ENCODE measurements around the gene EEF2K. TPM values are rescaled to one million over a fixed set of nuclear protein-coding genes. Genes with fewer than 3 reads are reported as not detected.
A peak's percentile ranks its signal among the peaks of the same experiment; 100 is the strongest.

Gene EEF2K
- total RNA-seq (2022) (17.5 and 20.1 TPM in 2 replicates), Bru-seq, nascent RNA (percentile 58 among the genes with signal in this experiment), BruChase-seq, experiment 1, labeled RNA remaining after a 2-hour chase (percentile 63 among the genes with signal in this experiment), BruChase-seq, experiment 2, labeled RNA remaining after a 6-hour chase (percentile 66 among the genes with signal in this experiment)
- long read RNA-seq, full-length matches to known transcripts: 3 of 8 reads
- long read RNA-seq, partial matches to known transcripts: 0 of 8 reads
- long read RNA-seq, other reads (novel, unspliced or antisense): 5 of 8 reads

DNA sequence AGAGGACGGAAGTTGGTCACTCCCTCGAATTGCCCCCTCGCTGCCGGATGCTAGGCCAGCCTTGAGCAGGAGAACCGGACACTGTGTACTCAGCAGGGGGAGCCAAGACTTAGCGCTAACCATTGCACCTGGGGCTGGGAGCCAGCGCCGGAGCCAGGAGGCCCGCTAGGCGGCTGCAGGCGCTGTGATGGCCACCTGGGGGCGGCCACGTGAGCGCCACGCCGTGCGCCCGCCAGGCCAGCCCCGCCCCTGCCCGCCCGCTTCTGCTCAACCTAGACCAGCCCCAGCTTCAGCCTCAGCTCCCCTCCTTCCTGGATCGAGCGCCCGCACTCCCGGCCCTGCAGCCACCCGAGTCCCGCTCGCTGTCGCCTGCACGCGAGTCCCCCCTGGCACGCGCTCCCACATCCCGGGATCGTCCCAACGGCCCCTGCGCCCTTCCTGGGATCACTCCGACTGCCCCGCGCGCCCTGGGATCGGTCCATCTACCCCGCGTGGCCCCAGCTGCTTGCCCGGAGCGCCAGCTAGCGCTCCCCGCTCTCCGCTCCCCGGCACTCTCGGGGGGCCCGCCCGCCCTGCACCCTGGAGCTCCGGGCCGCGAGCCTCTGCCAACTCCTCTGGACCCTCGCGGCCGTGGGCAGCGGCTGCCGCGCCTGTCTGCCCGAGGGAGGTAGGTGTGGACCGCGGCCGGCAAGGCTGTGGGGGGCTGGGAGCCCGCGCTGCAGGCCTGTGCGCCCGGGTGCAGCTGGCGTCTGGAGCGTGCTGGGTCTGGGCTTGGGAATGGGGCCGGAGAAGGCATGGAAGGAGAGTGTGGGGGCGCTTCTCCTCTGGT lies at the start of gene EEF2K:
TSS of gene EEF2K (plus strand) at position 266 of the 829 bp plus-strand sequence. CDS start 19,452 bp downstream, outside the sequence.
- Mint-ChIP-seq H3K27ac (ENCODE audit: unreplicated experiment) (peak within 1 kb of the TSS; percentile 54), H3K4me3 (ENCODE audit: unreplicated experiment) (peak within 1 kb of the TSS; percentile 99), H3K36me3 (ENCODE audit: insufficient read depth, unreplicated experiment) (peaks cover 20% of the 10 kb centered on the region), H3K9me3 (ENCODE audit: unreplicated experiment) (no peaks in the 10 kb centered on the region), H3K27me3 (ENCODE audit: insufficient read depth, unreplicated experiment) (no peaks in the 10 kb centered on the region), H3K4me1 (ENCODE audit: low read depth, unreplicated experiment) (peaks cover 7% of the 10 kb centered on the region)
- TF ChIP-seq CTCF (IDR thresholded peaks at IDR 0.05; ENCODE audit: insufficient read depth in 1 of 2, low read depth in 1 of 2, low read length in 1 of 2, severe bottlenecking in 1 of 2, unreplicated experiment in 1 of 2): peak; percentile 71 to 74
- intact Hi-C loops (cut with micrococcal nuclease; ENCODE audit: unreplicated experiment): loop anchor here (1.0 to 2.0 kb wide), 3 partner anchors 15 to 91 kb away; partner anchors contain the start of gene POLR3E
- BruUV-seq (replicated peaks): no TSS peak
- Histone ChIP-seq H3K4me3 (ENCODE audit: low read depth, low read length) (peak within 1 kb of the TSS; percentile 91), H3K4me1 (0 out of 2 replicates have a peak, but pooled peaks cover 7% of the 10 kb centered on the region), H3K9me3 (no peaks in the 10 kb centered on the region), H3K36me3 (ENCODE audit: control insufficient read depth, insufficient read depth, low read length) (peaks cover 2% of the 10 kb centered on the region; the same call in 1 of the 2 replicates), H3K27me3 (replicated peaks; ENCODE audit: control insufficient read depth, insufficient read depth, low read length) (no peaks in the 10 kb centered on the region)
- POLR2A ChIA-PET: interaction anchor here (0.8 to 1.3 kb wide), 3 partner anchors 15 to 254 kb away, joined by 4 to 5 read pairs (median 4); no protein-coding TSS in a partner anchor
- DNase-seq: peak; percentile 94 to 95
- CTCF ChIA-PET: interaction anchor here (0.6 to 1.6 kb wide), 10 partner anchors 9 to 1152 kb away, joined by 3 to 9 read pairs (median 4); no protein-coding TSS in a partner anchor

DNA sequence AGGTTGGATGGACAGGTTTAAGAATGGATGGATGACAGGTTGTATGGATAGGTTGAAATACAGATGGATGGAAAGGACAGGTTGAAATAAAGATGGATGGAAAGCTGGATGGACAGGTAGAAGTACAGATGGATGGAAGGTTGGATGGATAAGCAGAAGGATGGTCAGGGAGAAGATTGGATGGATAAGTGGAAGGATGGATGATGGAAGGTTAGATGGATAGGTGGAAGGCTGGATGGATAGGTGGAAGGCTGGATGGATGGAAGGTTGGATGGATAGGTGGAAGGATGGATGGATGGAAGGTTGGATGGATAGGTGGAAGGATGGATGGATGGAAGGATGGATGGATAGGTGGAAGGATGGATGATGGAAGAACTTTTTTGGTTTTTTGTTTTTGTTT lies 44.7 kb upstream of the EEF2K start:
- DNase-seq: no peak
- Histone ChIP-seq H3K9me3 (no peaks in the 10 kb centered on the region), H3K27me3 (replicated peaks; ENCODE audit: control insufficient read depth, insufficient read depth, low read length) (no peaks in the 10 kb centered on the region; the same call in none of the 2 replicates), H3K4me3 (ENCODE audit: low read depth, low read length) (no peak overlapping the region), H3K4me1 (no peaks in the 10 kb centered on the region), H3K36me3 (ENCODE audit: control insufficient read depth, insufficient read depth, low read length) (no peaks in the 10 kb centered on the region)
- Mint-ChIP-seq H3K27ac (ENCODE audit: unreplicated experiment) (no peak overlapping the region), H3K9me3 (ENCODE audit: unreplicated experiment) (peaks cover 11% of the 10 kb centered on the region), H3K4me3 (ENCODE audit: unreplicated experiment) (peak overlapping the region; percentile 8), H3K36me3 (ENCODE audit: insufficient read depth, unreplicated experiment) (no peaks in the 10 kb centered on the region), H3K27me3 (ENCODE audit: insufficient read depth, unreplicated experiment) (peaks cover 6% of the 10 kb centered on the region), H3K4me1 (ENCODE audit: low read depth, unreplicated experiment) (no peaks in the 10 kb centered on the region)
- intact Hi-C loops (cut with micrococcal nuclease; ENCODE audit: unreplicated experiment): no loop called here
- ChIA-PET POLR2A (no interaction called here), CTCF (interaction anchor here (0.6 kb wide), 1 partner anchor 1020 kb away, joined by 3 read pairs; no protein-coding TSS in a partner anchor)
- TF ChIP-seq CTCF (IDR thresholded peaks at IDR 0.05; ENCODE audit: insufficient read depth in 1 of 2, low read depth in 1 of 2, low read length in 1 of 2, severe bottlenecking in 1 of 2, unreplicated experiment in 1 of 2): no peak
- BruUV-seq (replicated peaks): no TSS peak

DNA sequence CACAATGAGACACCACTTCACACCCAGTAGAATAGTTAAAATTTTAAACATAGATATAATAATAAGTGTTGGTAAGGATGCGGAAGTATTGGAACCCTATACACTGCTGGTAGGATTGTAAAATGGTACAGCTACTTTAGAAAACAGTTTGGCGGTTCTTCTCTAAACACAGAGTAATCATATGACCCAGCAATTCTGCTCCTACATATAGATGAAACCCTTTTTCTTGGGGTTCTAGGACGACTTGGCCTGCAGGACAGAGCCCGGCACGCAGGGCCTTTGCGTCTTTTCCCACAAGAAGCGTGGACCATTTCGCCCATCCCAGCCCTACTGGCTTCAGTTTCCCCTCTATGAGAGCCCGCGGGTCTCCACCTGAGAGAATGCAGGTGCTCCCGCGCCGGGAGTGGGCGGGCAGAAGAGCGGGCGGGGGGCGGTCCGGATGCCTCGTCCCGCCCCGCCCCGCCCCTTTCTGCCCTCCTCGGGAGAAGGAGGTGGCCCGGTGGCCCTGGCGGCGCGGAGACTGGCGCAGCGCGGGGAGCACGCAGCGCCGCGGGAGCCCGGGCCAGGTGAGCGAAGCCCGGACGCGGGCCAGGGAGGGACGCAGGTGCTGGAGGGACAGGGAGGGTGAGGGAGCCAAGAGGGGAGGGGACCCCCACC lies 44.0 kb upstream of the EEF2K start, which contains the start of gene SDR42E2:
TSS of gene SDR42E2 (plus strand) at position 508 of the 657 bp plus-strand sequence. CDS start 3,077 bp downstream, outside the sequence.
- peaks cover 6% of the 10 kb centered on the region for H3K27me3 Mint-ChIP-seq (ENCODE audit: insufficient read depth, unreplicated experiment)
- H3K9me3 Mint-ChIP-seq (ENCODE audit: unreplicated experiment): peaks cover 11% of the 10 kb centered on the region
- no peaks in the 10 kb centered on the region for H3K9me3 ChIP-seq
- intact Hi-C loops (cut with micrococcal nuclease; ENCODE audit: unreplicated experiment): no loop called here
- ChIA-PET CTCF (no interaction called here), POLR2A (no interaction called here)
- BruUV-seq (replicated peaks): no TSS peak
- TF ChIP-seq CTCF (IDR thresholded peaks at IDR 0.05; ENCODE audit: insufficient read depth in 1 of 2, low read depth in 1 of 2, low read length in 1 of 2, severe bottlenecking in 1 of 2, unreplicated experiment in 1 of 2): no peak
- H3K36me3 ChIP-seq (ENCODE audit: control insufficient read depth, insufficient read depth, low read length): no peaks in the 10 kb centered on the region
- peak within 1 kb of the TSS; percentile 17; the same call in 1 of the 2 replicates for H3K4me3 ChIP-seq (ENCODE audit: low read depth, low read length)
- H3K4me1 Mint-ChIP-seq (ENCODE audit: low read depth, unreplicated experiment): no peaks in the 10 kb centered on the region
- no peak within 1 kb of the TSS for H3K27ac Mint-ChIP-seq (ENCODE audit: unreplicated experiment)
- no peaks in the 10 kb centered on the region for H3K36me3 Mint-ChIP-seq (ENCODE audit: insufficient read depth, unreplicated experiment)
- peak; percentile 32 to 42 for DNase-seq
- no peaks in the 10 kb centered on the region for H3K4me1 ChIP-seq
- H3K4me3 Mint-ChIP-seq (ENCODE audit: unreplicated experiment): peak within 1 kb of the TSS; percentile 25
- H3K27me3 ChIP-seq (replicated peaks; ENCODE audit: control insufficient read depth, insufficient read depth, low read length): no peaks in the 10 kb centered on the region; the same call in none of the 2 replicates

Data from Caco-2 (cell line).